PC-3 (cell line): ENCODE measurements around the gene SLC12A9. TPM values are rescaled to one million over a fixed set of nuclear protein-coding genes. Genes with fewer than 3 reads are reported as not detected.

Source experiments
- ATAC-seq: fragments of 200-7000 bp; cut with Tn5 transposase; 2 replicates; pipeline ENCODE4 v1.9.1; 2020; ENCODE audit warnings: mild to moderate bottlenecking, moderate library complexity
- BruUV-seq: library from RNA; stranded (reverse); fragments of 400-500 nt; replicated peaks from 2 replicates; lab custom pipeline; 2021; lab: Mats Ljungman, UMichigan
- CTCF ChIA-PET: fragments of 300-600 bp; sonication (Branson Sonifier 250); formaldehyde crosslinking; loops from one replicate; lab custom pipeline; 2022; ENCODE audit warnings: antibody characterized with exemption; lab: Charles Lee
- POLR2A ChIA-PET: fragments of 300-600 bp; sonication (Branson Sonifier 250); formaldehyde crosslinking; loops from one replicate; lab custom pipeline; 2022; ENCODE audit warnings: antibody characterized with exemption; ENCODE audit not compliant: unreplicated experiment; lab: Charles Lee
- DNase-seq: peaks from one replicate; pipeline ENCODE4 v3.0.0-alpha.2; 2015
- H2AFZ ChIP-seq: fragments of 300-600 bp; sonication (generic); 2 replicates; pipeline ENCODE4 v1.6.0; 2016; ENCODE audit warnings: antibody characterized with exemption, low read length
- H3F3A ChIP-seq: fragments of 300-600 bp; sonication (generic); one replicate; pipeline ENCODE4 v1.6.0; 2017; ENCODE audit warnings: antibody characterized with exemption, low read length, control low read depth, mild to moderate bottlenecking; ENCODE audit not compliant: unreplicated experiment
- H3K27ac ChIP-seq: fragments of 300-600 bp; sonication (generic); 2 replicates; pipeline ENCODE4 v1.5.1; 2016; ENCODE audit warnings: mild to moderate bottlenecking, low read length
- H3K27me3 ChIP-seq: fragments of 300-600 bp; sonication (generic); 2 replicates; pipeline ENCODE4 v1.6.1; 2016; ENCODE audit warnings: low read length, mixed read lengths
- H3K36me3 ChIP-seq: fragments of 300-600 bp; sonication (generic); 2 replicates; pipeline ENCODE4 v1.6.1; 2016; ENCODE audit warnings: low read depth, mixed run types, low read length, mixed read lengths
- H3K4me1 ChIP-seq: fragments of 300-600 bp; sonication (generic); 2 replicates; pipeline ENCODE4 v1.5.1; 2016; ENCODE audit warnings: low read length; ENCODE audit not compliant: insufficient read depth
- H3K4me2 ChIP-seq: fragments of 300-600 bp; sonication (generic); 2 replicates; pipeline ENCODE4 v1.6.0; 2016; ENCODE audit warnings: low read length
- H3K4me3 ChIP-seq: fragments of 300-600 bp; sonication (generic); 2 replicates; pipeline ENCODE4 v1.5.1; 2016; ENCODE audit warnings: mild to moderate bottlenecking, low read length, mixed read lengths
- H3K79me2 ChIP-seq: fragments of 300-600 bp; sonication (generic); 2 replicates; pipeline ENCODE4 v1.6.1; 2017; ENCODE audit warnings: low read length, mixed read lengths
- H3K9ac ChIP-seq: fragments of 300-600 bp; sonication (generic); 2 replicates; pipeline ENCODE4 v1.6.0; 2016; ENCODE audit warnings: mild to moderate bottlenecking, low read length
- H3K9me2 ChIP-seq: fragments of 300-600 bp; sonication (generic); replicated peaks from 2 replicates; pipeline ENCODE4 v1.6.1; 2016; ENCODE audit warnings: mixed run types, low read length, mixed read lengths
- H3K9me3 ChIP-seq: fragments of 300-600 bp; sonication (generic); 2 replicates; pipeline ENCODE4 v1.6.1; 2016; ENCODE audit warnings: low read length, mixed read lengths
- H4K20me1 ChIP-seq: fragments of 300-600 bp; sonication (generic); 2 replicates; pipeline ENCODE4 v1.6.1; 2016; ENCODE audit warnings: low read length, mixed read lengths
- EZH2 ChIP-seq: fragments of 300-600 bp; sonication (generic); IDR thresholded peaks from one replicate; pipeline ENCODE4 v1.6.1; 2017; ENCODE audit warnings: antibody characterized with exemption, mild to moderate bottlenecking, low read length; ENCODE audit not compliant: unreplicated experiment
- EZH2phosphoT487 ChIP-seq: fragments of 300-600 bp; sonication (generic); IDR thresholded peaks from 2 replicates; pipeline ENCODE4 v1.6.1; 2018; ENCODE audit warnings: mild to moderate bottlenecking, antibody characterized with exemption, low read length, borderline replicate concordance
- intact Hi-C: fragments of 100-400 bp; cut with micrococcal nuclease; formaldehyde crosslinking; loops from 2 replicates; pipeline ENCODE4 v1.9.0; 2023
- total RNA-seq: library from RNA; depleted of rRNA; stranded (reverse); fragments of >200 nt; gene quantifications from 2 replicates; pipeline ENCODE4 v1.2.3, GENCODE V29; 2014
- TF ChIP-seq, protein P1 (sequence below): fragments of 300-600 bp; sonication (generic); conservative IDR thresholded peaks from 2 replicates; pipeline ENCODE4 v1.5.1; 2017; ENCODE audit warnings: antibody characterized with exemption, low read depth, mild to moderate bottlenecking, low read length

Gene SLC12A9
- total RNA-seq, 1 experiment from 2014 or later = 31.2 TPM

DNA sequence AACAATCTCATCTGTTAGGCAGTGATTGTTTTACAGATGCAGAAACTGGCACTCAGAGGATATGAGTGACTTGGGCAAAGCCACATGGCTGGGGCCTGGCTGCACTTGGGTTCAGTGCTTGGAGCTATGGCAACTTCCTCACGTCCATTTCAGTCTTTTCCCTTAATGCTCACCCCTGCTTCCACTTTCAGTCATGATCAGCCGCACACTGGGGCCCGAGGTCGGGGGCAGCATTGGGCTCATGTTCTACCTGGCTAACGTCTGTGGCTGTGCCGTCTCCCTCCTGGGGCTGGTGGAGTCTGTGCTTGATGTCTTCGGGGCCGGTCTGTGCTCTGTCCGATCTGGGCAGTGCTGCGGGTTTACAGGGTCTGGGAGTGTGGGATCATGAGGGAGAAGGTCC, 3.0 kb downstream of the SLC12A9 start:
- Histone ChIP-seq H3K27me3 (no peaks in the 10 kb centered on the region), H3K9ac (no peak overlapping the region), H3K4me1 (peaks cover 12% of the 10 kb centered on the region; the same call in 1 of the 2 replicates), H2AFZ (no peak overlapping the region), H3F3A (no peaks in the 10 kb centered on the region), H3K4me2 (no peak overlapping the region), H3K79me2 (peaks cover 30% of the 10 kb centered on the region), H4K20me1 (no peaks in the 10 kb centered on the region), H3K9me3 (no peaks in the 10 kb centered on the region), H3K27ac (no peak overlapping the region), H3K9me2 (no peaks in the 10 kb centered on the region), H3K36me3 (peaks cover 5% of the 10 kb centered on the region; the same call in 1 of the 2 replicates), H3K4me3 (no peak overlapping the region)
- DNase-seq (no peak), ATAC-seq (no peak)
- POLR2A ChIA-PET = no interaction called here
- intact Hi-C loops = loop anchor here (10.0 kb wide), 1 partner anchor 391 kb away; the partner anchor contains the start of gene SPACDR
- no peak for TF ChIP-seq EZH2phosphoT487
- CTCF ChIA-PET = no interaction called here
- BruUV-seq = no TSS peak

DNA sequence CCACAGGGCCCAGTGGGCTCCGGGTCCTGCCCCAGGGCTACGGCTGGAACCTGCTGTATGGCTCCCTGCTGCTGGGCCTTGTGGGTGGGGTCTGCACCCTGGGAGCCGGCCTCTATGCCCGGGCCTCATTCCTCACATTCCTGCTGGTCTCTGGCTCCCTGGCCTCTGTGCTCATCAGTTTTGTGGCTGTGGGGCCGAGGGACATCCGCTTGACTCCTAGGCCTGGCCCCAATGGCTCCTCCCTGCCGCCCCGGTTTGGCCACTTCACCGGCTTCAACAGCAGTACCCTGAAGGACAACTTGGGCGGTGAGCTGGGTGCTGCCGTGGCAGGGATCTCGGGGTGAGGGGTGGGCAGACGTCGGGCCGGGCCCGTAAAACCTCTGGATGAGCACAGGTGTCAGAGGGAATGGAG, 4.4 kb downstream of the SLC12A9 start:
- ChIA-PET POLR2A (interaction anchor here (0.6 kb wide), 1 partner anchor 164 kb away, joined by 4 read pairs; no protein-coding TSS in a partner anchor), CTCF (no interaction called here)
- no peaks in the 10 kb centered on the region for H3K9me3 ChIP-seq
- TF ChIP-seq, protein P1, sequence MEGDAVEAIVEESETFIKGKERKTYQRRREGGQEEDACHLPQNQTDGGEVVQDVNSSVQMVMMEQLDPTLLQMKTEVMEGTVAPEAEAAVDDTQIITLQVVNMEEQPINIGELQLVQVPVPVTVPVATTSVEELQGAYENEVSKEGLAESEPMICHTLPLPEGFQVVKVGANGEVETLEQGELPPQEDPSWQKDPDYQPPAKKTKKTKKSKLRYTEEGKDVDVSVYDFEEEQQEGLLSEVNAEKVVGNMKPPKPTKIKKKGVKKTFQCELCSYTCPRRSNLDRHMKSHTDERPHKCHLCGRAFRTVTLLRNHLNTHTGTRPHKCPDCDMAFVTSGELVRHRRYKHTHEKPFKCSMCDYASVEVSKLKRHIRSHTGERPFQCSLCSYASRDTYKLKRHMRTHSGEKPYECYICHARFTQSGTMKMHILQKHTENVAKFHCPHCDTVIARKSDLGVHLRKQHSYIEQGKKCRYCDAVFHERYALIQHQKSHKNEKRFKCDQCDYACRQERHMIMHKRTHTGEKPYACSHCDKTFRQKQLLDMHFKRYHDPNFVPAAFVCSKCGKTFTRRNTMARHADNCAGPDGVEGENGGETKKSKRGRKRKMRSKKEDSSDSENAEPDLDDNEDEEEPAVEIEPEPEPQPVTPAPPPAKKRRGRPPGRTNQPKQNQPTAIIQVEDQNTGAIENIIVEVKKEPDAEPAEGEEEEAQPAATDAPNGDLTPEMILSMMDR = no peak
- TF ChIP-seq EZH2 = no peak
- no peak for TF ChIP-seq EZH2phosphoT487
- H3K9me2 ChIP-seq = no peaks in the 10 kb centered on the region
- no peak overlapping the region for H3K9ac ChIP-seq
- no peak overlapping the region for H2AFZ ChIP-seq
- H3K4me3 ChIP-seq = no peak overlapping the region
- H3F3A ChIP-seq = no peaks in the 10 kb centered on the region
- BruUV-seq = no TSS peak
- no peaks in the 10 kb centered on the region for H4K20me1 ChIP-seq
- H3K27ac ChIP-seq = no peak overlapping the region
- intact Hi-C loops = loop anchor here (10.0 kb wide), 1 partner anchor 392 kb away; the partner anchor contains the start of gene SPACDR
- peaks cover 8% of the 10 kb centered on the region; the same call in 1 of the 2 replicates for H3K4me1 ChIP-seq
- peaks cover 30% of the 10 kb centered on the region for H3K79me2 ChIP-seq
- no peaks in the 10 kb centered on the region for H3K27me3 ChIP-seq
- DNase-seq (no peak), ATAC-seq (no peak)
- H3K36me3 ChIP-seq = peaks cover 11% of the 10 kb centered on the region
- no peak overlapping the region for H3K4me2 ChIP-seq

DNA sequence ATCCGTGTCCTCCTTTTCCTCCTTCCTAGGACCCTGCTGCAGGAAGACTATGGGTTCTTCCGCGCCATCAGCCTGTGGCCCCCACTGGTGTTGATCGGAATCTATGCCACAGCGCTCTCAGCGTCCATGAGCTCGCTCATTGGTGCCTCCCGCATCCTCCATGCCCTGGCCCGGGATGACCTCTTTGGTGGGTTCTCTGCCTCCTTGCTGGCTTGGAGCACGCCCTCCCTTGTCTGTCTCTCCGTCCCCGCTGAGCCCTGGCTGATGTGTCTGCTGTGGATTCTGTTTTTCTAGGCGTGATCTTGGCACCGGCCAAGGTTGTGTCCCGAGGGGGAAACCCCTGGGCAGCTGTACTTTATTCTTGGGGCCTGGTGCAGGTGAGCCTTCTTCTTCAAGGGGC, 7.3 kb downstream of the SLC12A9 start:
- H4K20me1 ChIP-seq = no peaks in the 10 kb centered on the region
- H3K9ac ChIP-seq = no peak overlapping the region
- ATAC-seq (no peak), DNase-seq (no peak)
- H3F3A ChIP-seq = no peaks in the 10 kb centered on the region
- H3K27me3 ChIP-seq = no peaks in the 10 kb centered on the region
- H3K36me3 ChIP-seq = peaks cover 15% of the 10 kb centered on the region
- CTCF ChIA-PET = no interaction called here
- H3K27ac ChIP-seq = no peak overlapping the region
- BruUV-seq = no TSS peak
- no peak overlapping the region for H2AFZ ChIP-seq
- 0 out of 2 replicates have a peak, but pooled peaks cover 9% of the 10 kb centered on the region for H3K79me2 ChIP-seq
- intact Hi-C loops = loop anchor here (10.0 kb wide), 1 partner anchor 395 kb away; the partner anchor contains the start of gene SPACDR
- no peaks in the 10 kb centered on the region for H3K9me3 ChIP-seq
- no peak for TF ChIP-seq EZH2
- no peak for TF ChIP-seq EZH2phosphoT487
- TF ChIP-seq, protein P1 = no peak
- H3K4me3 ChIP-seq = no peak overlapping the region
- POLR2A ChIA-PET = no interaction called here
- no peaks in the 10 kb centered on the region for H3K9me2 ChIP-seq
- peaks cover 6% of the 10 kb centered on the region for H3K4me1 ChIP-seq
- no peak overlapping the region for H3K4me2 ChIP-seq
